Lung (tissue), 16 donors: ENCODE measurements around the gene BBOF1. TPM values are rescaled to one million over a fixed set of nuclear protein-coding genes. Genes with fewer than 3 reads are reported as not detected.

Experiments used
- ATAC-seq: fragments of 200-7000 bp; cut with Tn5 transposase; one replicate; pipeline ENCODE4 v1.9.1; 2020; ENCODE audit warnings: moderate number of reproducible peaks; ENCODE audit not compliant: insufficient read depth, low FRiP score
- DNase-seq, 3 donors: peaks; one replicate each; pipeline ENCODE4 v3.0.0-alpha.2; 2013 to 2017
- H3K27ac ChIP-seq, 2 donors: one replicate each; pipeline ENCODE4 v1.5.1; 2013; ENCODE audit warnings: mild to moderate bottlenecking in 2 of 2, moderate library complexity in 2 of 2, control low read depth in 1 of 2, inconsistent platforms in 1 of 2, low read depth in 1 of 2, low read length in 1 of 2
- H3K27me3 ChIP-seq, 3 donors: one replicate each; pipeline ENCODE4 v1.5.1; 2013; ENCODE audit warnings: low read length in 2 of 3; ENCODE audit not compliant: control insufficient read depth in 3 of 3, insufficient read depth in 3 of 3
- H3K36me3 ChIP-seq, 4 donors: one replicate each; pipeline ENCODE4 v1.5.1; 2013; ENCODE audit warnings: low read length in 4 of 4, mild to moderate bottlenecking in 1 of 4, moderate library complexity in 1 of 4; ENCODE audit not compliant: control insufficient read depth in 4 of 4, insufficient read depth in 4 of 4
- H3K4me1 ChIP-seq, 5 donors: one replicate each; pipeline ENCODE4 v1.5.1; 2013; ENCODE audit warnings: low read length in 5 of 5, mild to moderate bottlenecking in 2 of 5, moderate library complexity in 1 of 5; ENCODE audit not compliant: control insufficient read depth in 5 of 5, insufficient read depth in 5 of 5
- H3K4me3 ChIP-seq: one replicate; pipeline ENCODE4 v1.5.1; 2013; ENCODE audit warnings: mild to moderate bottlenecking, control low read depth, moderate library complexity
- H3K9ac ChIP-seq, 2 donors: one replicate each; pipeline ENCODE4 v1.5.1; 2013; ENCODE audit warnings: low read length in 2 of 2, control low read depth in 1 of 2; ENCODE audit not compliant: insufficient read depth in 1 of 2
- H3K9me3 ChIP-seq, 4 donors: one replicate each; pipeline ENCODE4 v1.5.1; 2013; ENCODE audit warnings: low read length in 3 of 4, mild to moderate bottlenecking in 1 of 4, moderate library complexity in 1 of 4; ENCODE audit not compliant: control insufficient read depth in 4 of 4, insufficient read depth in 3 of 4
- CTCF ChIP-seq: IDR thresholded peaks from 2 replicates; pipeline ENCODE4 v1.5.1; 2012; ENCODE audit warnings: mild to moderate bottlenecking; ENCODE audit errors: control extremely low read depth, extremely low read depth
- WGBS, 2 donors: extraction: QIAGEN DNeasy Blood & Tissue Kit; methylation state at CpG; one replicate each; pipeline ENCODE4 v1.1.7; 2013; 5-methylcytosine and 5-hydroxymethylcytosine counted together
- long read RNA-seq, 5 donors: transcript quantifications; one replicate each; lab custom pipeline, GENCODE V29; 2026
- polyA plus RNA-seq, 2 donors: library from polyadenylated mRNA; stranded (reverse); fragments of 200-250 nt; gene quantifications; one replicate each; pipeline ENCODE4 v1.2.1, GENCODE V29; 2013
- total RNA-seq, 2 donors: library from RNA; depleted of rRNA in 1 of 2; stranded (reverse); fragments of >200 nt in 1 of 2; gene quantifications; one replicate each; pipeline ENCODE4 v1.2.1, GENCODE V29; 2014 to 2021
- donor health status: control.
- donor health status: control.
- donor health status: Bipolar disorder and iron deficiency.
- donor health status: healthy.
- donor health status: DM: yes; HTN: yes; CAD: no.

The BBOF1 gene
- 10 to 100 TPM; 12.8 to 23.1 TPM for total RNA-seq
- 1 to 10 TPM; 6.6 to 8.0 TPM for polyA plus RNA-seq
- long read RNA-seq, donor 1, partial matches to known transcripts, result 0 of 7 reads
- long read RNA-seq, donor 1, other reads (novel, unspliced or antisense), result 7 of 7 reads
- long read RNA-seq, donor 2, result 0 reads
- long read RNA-seq, donor 3, result 0 reads
- long read RNA-seq, donor 4, result 0 reads
- long read RNA-seq, donor 5, result 0 reads

- peak within 1 kb of the TSS; percentile 87 to 97 for H3K9ac ChIP-seq
- H3K36me3 ChIP-seq, result peaks cover 0 to 3% (median 0%) of the 10 kb centered on the region in 4 donors
- TF ChIP-seq CTCF, result no peak
- peaks cover 0 to 10% (median 3%) of the 10 kb centered on the region in 5 donors for H3K4me1 ChIP-seq
- ATAC-seq (peak; percentile 96), DNase-seq (peak; percentile 86 to 94 (median 88))
- H3K9me3 ChIP-seq, result no peaks in the 10 kb centered on the region
- H3K27ac ChIP-seq, result peak within 1 kb of the TSS; percentile 97 to 98
- 0 to 1% methylated on average over 79 to 93 of the region's 93 CpGs for WGBS, 2 donors
- peak within 1 kb of the TSS; percentile 80 for H3K4me3 ChIP-seq
- no peaks in the 10 kb centered on the region for H3K27me3 ChIP-seq
Measured at GRCh38 chr14:74018586-74019407, at the start of gene BBOF1, which contains the start of gene ENTPD5. TSS of gene BBOF1 (plus strand) at chr14:74019349. CDS start at chr14:74019479, 130 bp downstream. TSS of gene ENTPD5 (minus strand) at chr14:74019288. CDS start at chr14:73988102, 31,186 bp downstream.

- no peak for TF ChIP-seq CTCF
- peaks cover 0 to 25% (median 12%) of the 10 kb centered on the region in 4 donors for H3K36me3 ChIP-seq
Measured at GRCh38 chr14:73973497-73973896, 45.7 kb upstream of the BBOF1 start.

GRCh38 chr14:73976125-73976524, 43.0 kb upstream of the BBOF1 start:
- Histone ChIP-seq H3K4me1 (peaks cover 0 to 7% (median 0%) of the 10 kb centered on the region in 5 donors), H3K27ac (no peak overlapping the region), H3K36me3 (peaks cover 0 to 15% (median 9%) of the 10 kb centered on the region in 4 donors), H3K9ac (no peak overlapping the region), H3K4me3 (no peak overlapping the region), H3K27me3 (no peaks in the 10 kb centered on the region), H3K9me3 (peaks cover 0 to 2% (median 0%) of the 10 kb centered on the region in 4 donors)
- ATAC-seq, result no peak
- no peak for DNase-seq
- no peak for TF ChIP-seq CTCF
- 83 to 94% methylated on average over 6 of the region's 6 CpGs for WGBS, 2 donors

More at GRCh38 chr14:73973497-73973896, 45.7 kb upstream of the BBOF1 start:
- Histone ChIP-seq H3K27ac (no peak overlapping the region), H3K9me3 (peaks cover 0 to 2% (median 0%) of the 10 kb centered on the region in 4 donors), H3K4me3 (no peak overlapping the region), H3K27me3 (no peaks in the 10 kb centered on the region), H3K9ac (no peak overlapping the region), H3K4me1 (peaks cover 0 to 7% (median 0%) of the 10 kb centered on the region in 5 donors)
- 83 to 90% methylated on average over 2 of the region's 2 CpGs for WGBS, 2 donors
- ATAC-seq, result no peak
- DNase-seq, result peak in 2 of 3 donors; percentile 28 to 29
